Measurements from ENCODE around the gene DERL2.
"Not testable (repeated sequence)": the region's sequence is repeated elsewhere in the genome, so short reads cannot be mapped to it uniquely, and the experiment has no call there.

DERL2 gene

GRCh38 chr17:5435781-5436315, 50.1 kb downstream of the DERL2 start:
- DNase-seq: not testable (repeated sequence)

GRCh38 chr17:5434984-5435383, 51.0 kb downstream of the DERL2 start:
- DNase-seq: no peak

DNA sequence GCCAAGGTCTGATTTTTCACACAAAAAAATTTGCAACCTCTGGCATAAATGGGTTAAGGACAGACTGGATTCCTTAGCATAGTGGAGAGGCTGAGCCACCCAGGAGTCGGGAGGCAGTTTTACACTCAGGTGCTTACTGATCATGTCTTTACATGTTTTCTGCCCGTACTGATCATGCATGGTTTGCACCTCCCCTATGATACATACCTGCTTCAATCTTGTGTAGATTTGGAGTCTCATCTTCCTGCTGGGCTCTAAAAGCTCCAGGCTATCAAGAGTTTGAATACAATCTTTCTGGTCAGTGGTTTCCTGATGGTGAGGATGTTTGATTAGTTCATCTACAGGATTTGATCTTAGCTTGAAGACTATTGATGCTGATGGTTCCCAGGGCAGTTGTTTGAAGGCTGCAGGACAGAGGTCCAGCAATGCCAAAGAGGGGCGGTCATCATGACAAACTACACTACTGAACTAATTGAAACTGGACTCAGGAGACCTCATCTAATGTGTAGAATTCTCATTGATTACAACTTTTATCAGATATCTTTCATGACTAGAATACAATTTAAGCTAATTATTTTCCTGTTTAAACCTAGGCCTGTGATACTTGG, 53.9 kb downstream of the DERL2 start:
- DNase-seq: no peak

- DNase-seq: not testable (repeated sequence)
Observed at GRCh38 chr17:5431234-5431633, 54.7 kb downstream of the DERL2 start.

DNA sequence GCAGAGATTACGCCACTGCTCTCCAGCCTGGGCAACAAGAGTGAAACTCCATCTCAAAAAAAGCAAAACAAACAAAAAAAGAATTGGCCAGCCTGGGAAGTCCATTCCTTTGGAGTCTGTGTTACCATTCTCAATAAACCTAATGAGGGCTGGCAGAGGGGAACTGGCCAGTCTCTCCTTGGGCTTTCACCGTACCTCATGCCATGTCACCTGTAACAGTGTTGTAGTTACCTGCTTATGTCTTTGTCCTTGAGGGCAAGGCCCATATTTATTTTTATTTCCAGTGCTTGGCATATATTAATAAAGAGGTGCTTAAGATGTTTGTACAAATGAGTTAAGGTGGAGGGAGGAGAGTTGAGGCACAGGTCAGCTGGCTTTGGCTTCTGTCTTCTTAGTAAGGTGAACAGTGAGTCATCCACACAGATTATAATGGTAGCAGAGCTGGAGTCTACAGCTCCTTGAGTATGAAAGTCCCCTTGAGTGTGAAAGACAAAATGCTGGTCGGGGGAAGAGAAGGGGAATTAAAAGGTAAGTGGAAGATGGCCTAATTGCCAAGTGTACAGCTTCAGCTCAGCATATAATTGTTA, 55.5 kb downstream of the DERL2 start:
- DNase-seq: no peak

GRCh38 chr17:5429191-5429887, 56.6 kb downstream of the DERL2 start:
- DNase-seq: no peak

DNA sequence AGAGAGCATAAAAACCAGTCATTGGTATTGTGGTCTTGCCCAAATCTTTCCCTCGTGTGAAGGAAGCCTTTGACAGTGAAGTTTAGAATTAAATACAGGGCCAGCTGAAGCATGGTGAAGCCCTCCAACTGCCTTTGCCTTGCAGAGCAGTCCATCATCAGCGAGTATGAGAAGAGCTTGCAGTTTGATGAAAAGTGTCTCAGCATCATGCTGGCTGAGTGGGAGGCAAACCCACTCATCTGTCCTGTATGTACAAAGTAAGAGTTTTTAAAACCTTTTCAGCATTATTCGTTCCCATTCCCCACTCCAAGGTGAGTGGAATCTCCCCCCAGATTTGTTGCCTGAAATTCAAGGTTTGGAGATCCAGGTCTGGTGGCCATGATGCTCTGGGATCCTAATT, 60.2 kb downstream of the DERL2 start:
- DNase-seq: no peak

- DNase-seq: no peak
Observed at GRCh38 chr17:5424909-5425308, 61.1 kb downstream of the DERL2 start.

- no peak for DNase-seq
Observed at GRCh38 chr17:5422505-5422904, 63.5 kb downstream of the DERL2 start.

All from NCI-H1092 treated with DMSO at 0.1 percent for 48 hours (cell line).